HepG2 (cell line): ENCODE data around the gene TRIM31. TPM values are rescaled to one million over a fixed set of nuclear protein-coding genes. Genes with fewer than 3 reads are reported as not detected.

Source experiments
- ARNT ChIP-seq: fragments of 450-650 bp; IDR thresholded peaks from 2 replicates; pipeline ENCODE4 v1.6.1; 2017
- HMGXB4 ChIP-seq, 2 experiments: sonication (generic) in 1 of 2; formaldehyde crosslinking in 1 of 2; IDR thresholded peaks; 2 replicates each; pipeline versions ENCODE4 v1.4.0 to v1.6.1; 2018 to 2020; ENCODE audit warnings: missing genetic modification reagents in 2 of 2, borderline replicate concordance in 1 of 2, low read depth in 1 of 2, mild to moderate bottlenecking in 1 of 2, missing biosample characterization in 1 of 2
- HNRNPK ChIP-seq: fragments of 200-400 bp; formaldehyde crosslinking; IDR thresholded peaks from 2 replicates; pipeline ENCODE4 v1.6.1; 2018; ENCODE audit warnings: low read length, low read depth, moderate library complexity, mild to moderate bottlenecking; ENCODE audit not compliant: poor library complexity, severe bottlenecking
- HOXA9 ChIP-seq: sonication (generic); formaldehyde crosslinking; IDR thresholded peaks from 2 replicates; pipeline ENCODE4 v1.8.1; 2022; ENCODE audit warnings: missing genetic modification reagents, mild to moderate bottlenecking, moderate library complexity, borderline replicate concordance
- KLF11 ChIP-seq: IDR thresholded peaks from 2 replicates; pipeline ENCODE4 v1.6.1; 2016; ENCODE audit warnings: missing compliant biosample characterization
- MAX ChIP-seq: IDR thresholded peaks from 2 replicates; pipeline ENCODE4 v1.6.1; 2012; ENCODE audit warnings: inconsistent platforms
- MLXIP ChIP-seq: sonication (generic); formaldehyde crosslinking; IDR thresholded peaks from 2 replicates; pipeline ENCODE4 v1.9.0; 2021; ENCODE audit warnings: missing genetic modification reagents, borderline replicate concordance
- RFXANK ChIP-seq: IDR thresholded peaks from 2 replicates; pipeline ENCODE4 v1.6.1; 2016
- SETDB1 ChIP-seq: sonication (generic); formaldehyde crosslinking; IDR thresholded peaks from 2 replicates; pipeline ENCODE4 v1.5.1; 2020; ENCODE audit warnings: missing genetic modification reagents, mild to moderate bottlenecking, borderline replicate concordance
- SIX4 ChIP-seq: sonication (generic); formaldehyde crosslinking; IDR thresholded peaks from 2 replicates; pipeline ENCODE4 v1.4.0; 2020; ENCODE audit warnings: missing genetic modification reagents
- SMYD3 ChIP-seq: sonication (generic); formaldehyde crosslinking; IDR thresholded peaks from 2 replicates; pipeline ENCODE4 v1.8.1; 2023; ENCODE audit warnings: mild to moderate bottlenecking, missing genetic modification reagents
- TEF ChIP-seq: sonication (generic); formaldehyde crosslinking; IDR thresholded peaks from 2 replicates; pipeline ENCODE4 v1.5.0; 2020; ENCODE audit warnings: missing genetic modification reagents
- THRA ChIP-seq: sonication (generic); formaldehyde crosslinking; IDR thresholded peaks from 2 replicates; pipeline ENCODE4 v1.4.0; 2020; ENCODE audit warnings: missing genetic modification reagents, borderline replicate concordance
- YEATS4 ChIP-seq: sonication (generic); formaldehyde crosslinking; IDR thresholded peaks from 2 replicates; pipeline ENCODE4 v1.4.0; 2020; ENCODE audit warnings: missing genetic modification reagents, borderline replicate concordance
- ZBTB25 ChIP-seq: IDR thresholded peaks from 2 replicates; pipeline ENCODE4 v1.6.1; 2018; ENCODE audit warnings: missing genetic modification reagents
- ZFP1 ChIP-seq: IDR thresholded peaks from 2 replicates; pipeline ENCODE4 v1.6.1; 2016
- ZNF264 ChIP-seq: sonication (generic); formaldehyde crosslinking; IDR thresholded peaks from 2 replicates; pipeline ENCODE4 v1.4.0; 2020; ENCODE audit warnings: missing genetic modification reagents
- ZNF333 ChIP-seq: sonication (generic); formaldehyde crosslinking; IDR thresholded peaks from 2 replicates; pipeline ENCODE4 v1.4.0; 2020; ENCODE audit warnings: mild to moderate bottlenecking, missing genetic modification reagents, borderline replicate concordance
- ZNF484 ChIP-seq: sonication (generic); formaldehyde crosslinking; IDR thresholded peaks from 2 replicates; pipeline ENCODE4 v1.5.1; 2020; ENCODE audit warnings: mild to moderate bottlenecking, low read depth, missing genetic modification reagents, borderline replicate concordance
- ZNF501 ChIP-seq: sonication (generic); formaldehyde crosslinking; IDR thresholded peaks from 2 replicates; pipeline ENCODE4 v1.5.1; 2020; ENCODE audit warnings: mild to moderate bottlenecking, moderate library complexity, missing genetic modification reagents
- ZNF850 ChIP-seq: sonication (generic); formaldehyde crosslinking; conservative IDR thresholded peaks from 2 replicates; pipeline ENCODE4 v1.9.0; 2021; ENCODE audit warnings: mild to moderate bottlenecking, missing genetic modification reagents
- polyA plus RNA-seq, 8 experiments: library from polyadenylated mRNA; depleted of rRNA in 3 of 8; stranded (reverse) in 7 of 8; unstranded in 1 of 8; fragments of >200 nt; fragmentation: Illumina TruSeq in 4 of 8; extraction: Trizol in 4 of 8; gene quantifications; 2 replicates each; pipeline versions ENCODE4 v1.2.1 to v1.2.3, GENCODE V29; 2011 to 2016; ENCODE audit warnings: low read depth in 4 of 8, missing spikeins in 1 of 8, mixed read lengths in 1 of 8; ENCODE audit not compliant: insufficient read depth in 1 of 8
- total RNA-seq, 5 experiments: library from RNA; depleted of rRNA; stranded (reverse); fragments of >200 nt; fragmentation: Illumina TruSeq; extraction: Trizol; gene quantifications; 2 replicates each; pipeline ENCODE4 v1.2.3, GENCODE V29; 2016; ENCODE audit warnings: low read depth in 1 of 5

TRIM31 gene
- total and polyA plus RNA-seq, 2 of the 13 experiments (the other 11 are each of a cell fraction or from before 2014, with no cell fraction given) = 0.13 to 0.51 TPM

- TF ChIP-seq SMYD3 (no peak), ARNT (no peak), SIX4 (CRISPR knock-in tag) (no peak), MLXIP (CRISPR knock-in tag) (no peak), ZBTB25 (CRISPR knock-in tag) (no peak), HOXA9 (CRISPR knock-in tag) (no peak; the same call in 1 of the 2 replicates), ZNF850 (no peak), SETDB1 (CRISPR knock-in tag) (no peak), HNRNPK (no peak), ZNF333 (CRISPR knock-in tag) (peak; percentile 39; the same call in 1 of the 2 replicates), ZNF484 (no peak; the same call in 1 of the 2 replicates), TEF (CRISPR knock-in tag) (peak; percentile 47; the same call in 1 of the 2 replicates), ZNF264 (CRISPR knock-in tag) (0 out of 2 replicates have a peak, but pooled peaks have one; percentile 50), MAX (peak; percentile 94), THRA (no peak; the same call in 1 of the 2 replicates), ZNF501 (CRISPR knock-in tag) (peak; percentile 50; the same call in 1 of the 2 replicates), YEATS4 (CRISPR knock-in tag) (peak; percentile 62), ZFP1 (peak; percentile 38; the same call in 1 of the 2 replicates), KLF11 (CRISPR knock-in tag) (peak; percentile 55; the same call in 1 of the 2 replicates), RFXANK (CRISPR knock-in tag) (no peak), HMGXB4 (CRISPR knock-in tag; IDR thresholded peaks at IDR 0.05; ENCODE audit: borderline replicate concordance in 1 of 2, low read depth in 1 of 2) (peak; percentile 86 to 88; a peak in 3 of 4 replicates)
Measured at GRCh38 chr6:30100585-30101443, 12.1 kb downstream of the TRIM31 start (continued).
